CD8-positive, alpha-beta memory T cell (primary cell): ENCODE results near the gene IQSEC1. TPM values are rescaled to one million over a fixed set of nuclear protein-coding genes. Genes with fewer than 3 reads are reported as not detected.

Experiments
- CTCF ChIA-PET: fragments of 350-600 bp; sonication (Branson Sonifier 250); formaldehyde crosslinking; loops from one replicate; lab custom pipeline; 2021; ENCODE audit warnings: antibody characterized with exemption; lab: Charles Lee
- POLR2A ChIA-PET: fragments of 350-600 bp; sonication (Branson Sonifier 250); formaldehyde crosslinking; loops from one replicate; lab custom pipeline; 2021; ENCODE audit warnings: antibody characterized with exemption; lab: Charles Lee
- DNase-seq, 5 donors: peaks; one replicate each; pipeline versions ENCODE4 v3.0.0 to v3.0.0-alpha.2; 2020 to 2022; ENCODE audit warnings: mixed read lengths in 1 of 5
- H3K27ac ChIP-seq: one replicate; pipeline ENCODE4 v1.7.0; 2013; ENCODE audit warnings: low read depth, mild to moderate bottlenecking, low read length, moderate library complexity
- H3K27me3 ChIP-seq: 2 replicates; pipeline ENCODE4 v1.7.0; 2013; ENCODE audit warnings: low read length, mild to moderate bottlenecking; ENCODE audit not compliant: insufficient read depth, poor library complexity, severe bottlenecking
- H3K36me3 ChIP-seq: 2 replicates; pipeline ENCODE4 v1.7.0; 2013; ENCODE audit warnings: mild to moderate bottlenecking, low read length, moderate library complexity; ENCODE audit not compliant: insufficient read depth
- H3K4me1 ChIP-seq: 2 replicates; pipeline ENCODE4 v1.7.0; 2013; ENCODE audit warnings: mild to moderate bottlenecking, low read length, moderate library complexity; ENCODE audit not compliant: insufficient read depth
- H3K4me3 ChIP-seq: 2 replicates; pipeline ENCODE4 v1.7.0; 2013; ENCODE audit warnings: mild to moderate bottlenecking, low read length
- H3K9me3 ChIP-seq: 2 replicates; pipeline ENCODE4 v1.7.0; 2013; ENCODE audit warnings: mild to moderate bottlenecking, low read length
- H3K27ac Mint-ChIP-seq, 8 donors: one replicate each; pipeline ENCODE4 v1.8.0; 2020 to 2021; ENCODE audit warnings: mixed read lengths in 8 of 8, mild to moderate bottlenecking in 6 of 8, inconsistent platforms in 3 of 8, moderate library complexity in 3 of 8
- H3K27me3 Mint-ChIP-seq, 2 donors: one replicate each; pipeline ENCODE4 v1.8.0; 2020 to 2021; ENCODE audit warnings: mixed read lengths in 2 of 2, mild to moderate bottlenecking in 1 of 2, moderate library complexity in 1 of 2
- H3K36me3 Mint-ChIP-seq, 3 donors: one replicate each; pipeline ENCODE4 v1.8.0; 2020 to 2021; ENCODE audit warnings: mixed read lengths in 3 of 3, inconsistent platforms in 1 of 3, mild to moderate bottlenecking in 1 of 3
- H3K4me1 Mint-ChIP-seq, 3 donors: one replicate each; pipeline ENCODE4 v1.8.0; 2020 to 2021; ENCODE audit warnings: mixed read lengths in 3 of 3, inconsistent platforms in 1 of 3, mild to moderate bottlenecking in 1 of 3
- H3K4me3 Mint-ChIP-seq, 7 donors: one replicate each; pipeline ENCODE4 v1.8.0; 2020 to 2021; ENCODE audit warnings: mixed read lengths in 7 of 7, mild to moderate bottlenecking in 6 of 7, moderate library complexity in 4 of 7, inconsistent platforms in 2 of 7
- H3K9me3 Mint-ChIP-seq, 5 donors: one replicate each; pipeline ENCODE4 v1.8.0; 2020 to 2022; ENCODE audit warnings: mixed read lengths in 5 of 5, mild to moderate bottlenecking in 3 of 5, moderate library complexity in 2 of 5, inconsistent platforms in 1 of 5
- polyA plus RNA-seq: library from polyadenylated mRNA; unstranded; fragments of 300-500 nt; fragmentation: Illumina TruSeq; gene quantifications from one replicate; pipeline ENCODE4 v1.2.3, GENCODE V29; 2021
- total RNA-seq, 2 experiments: library from RNA; stranded (reverse); gene quantifications; one replicate each; pipeline ENCODE4 v1.2.3, GENCODE V29; 2021

The IQSEC1 gene
- total and polyA plus RNA-seq, 3 experiments from 2014 or later: 18.5 to 33.7 (median 19.8) TPM

- Histone ChIP-seq H3K27ac (no peak overlapping the region), H3K4me1 (no peaks in the 10 kb centered on the region), H3K9me3 (no peaks in the 10 kb centered on the region), H3K27me3 (no peaks in the 10 kb centered on the region), H3K4me3 (no peak overlapping the region), H3K36me3 (no peaks in the 10 kb centered on the region)
- H3K9me3 Mint-ChIP-seq: no peaks in the 10 kb centered on the region
- CTCF ChIA-PET: no interaction called here
- peak overlapping the region in 1 of 8 donors; percentile 47 for H3K27ac Mint-ChIP-seq
- no peak for DNase-seq
- no peaks in the 10 kb centered on the region for H3K27me3 Mint-ChIP-seq
- no peaks in the 10 kb centered on the region for H3K36me3 Mint-ChIP-seq
- no peak overlapping the region for H3K4me3 Mint-ChIP-seq
- POLR2A ChIA-PET: no interaction called here
- peaks cover 0 to 7% (median 3%) of the 10 kb centered on the region in 3 donors for H3K4me1 Mint-ChIP-seq
These were observed 20.9 kb downstream of the IQSEC1 start for GRCh38 chr3:13052191-13052820.

- ChIA-PET CTCF (no interaction called here), POLR2A (no interaction called here)
- no peak overlapping the region for H3K4me3 Mint-ChIP-seq
- H3K27me3 Mint-ChIP-seq: no peaks in the 10 kb centered on the region
- no peak overlapping the region for H3K27ac ChIP-seq
- no peak overlapping the region for H3K4me3 ChIP-seq
- H3K27ac Mint-ChIP-seq: no peak overlapping the region
- H3K36me3 ChIP-seq: no peaks in the 10 kb centered on the region
- no peaks in the 10 kb centered on the region for H3K9me3 ChIP-seq
- no peak for DNase-seq
- no peaks in the 10 kb centered on the region for H3K9me3 Mint-ChIP-seq
- peaks cover 0 to 9% (median 5%) of the 10 kb centered on the region in 3 donors for H3K4me1 Mint-ChIP-seq
- no peaks in the 10 kb centered on the region for H3K27me3 ChIP-seq
- H3K4me1 ChIP-seq: no peaks in the 10 kb centered on the region
- no peaks in the 10 kb centered on the region for H3K36me3 Mint-ChIP-seq
These were observed 21.6 kb downstream of the IQSEC1 start for GRCh38 chr3:13051581-13051980.

GRCh38 chr3:13051066-13051465, 22.2 kb downstream of the IQSEC1 start:
- Mint-ChIP-seq H3K4me1 (peaks cover 0 to 10% (median 10%) of the 10 kb centered on the region in 3 donors), H3K4me3 (no peak overlapping the region), H3K36me3 (no peaks in the 10 kb centered on the region), H3K27ac (no peak overlapping the region), H3K27me3 (no peaks in the 10 kb centered on the region), H3K9me3 (no peaks in the 10 kb centered on the region)
- no peak overlapping the region for H3K27ac ChIP-seq
- no peaks in the 10 kb centered on the region for H3K36me3 ChIP-seq
- no peak overlapping the region for H3K4me3 ChIP-seq
- no peaks in the 10 kb centered on the region for H3K9me3 ChIP-seq
- ChIA-PET POLR2A (no interaction called here), CTCF (interaction anchor here (1.0 kb wide), 1 partner anchor 41 kb away, joined by 3 read pairs; no protein-coding TSS in a partner anchor)
- no peak for DNase-seq
- H3K27me3 ChIP-seq: no peaks in the 10 kb centered on the region
- H3K4me1 ChIP-seq: no peaks in the 10 kb centered on the region

DNA sequence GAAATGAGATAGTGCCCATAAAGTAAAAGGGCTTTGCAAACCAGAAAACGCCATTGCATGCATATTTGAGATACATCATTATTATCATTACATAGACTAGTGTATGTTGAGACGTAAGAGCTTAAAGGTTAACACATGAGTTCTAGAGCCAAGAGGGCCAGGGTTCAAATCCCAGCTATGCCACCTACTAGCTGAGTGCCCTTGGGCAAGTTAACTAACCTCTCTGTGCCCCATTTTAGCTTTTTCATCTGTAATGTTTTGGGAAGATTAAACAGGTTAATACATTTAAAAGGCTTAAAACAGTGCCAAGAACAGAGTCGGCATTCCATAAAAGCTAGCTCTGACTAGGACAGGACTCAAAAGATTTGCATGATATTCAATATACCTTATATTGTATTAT, 22.8 kb downstream of the IQSEC1 start:
- no peaks in the 10 kb centered on the region for H3K27me3 ChIP-seq
- H3K27ac ChIP-seq: no peak overlapping the region
- ChIA-PET POLR2A (no interaction called here), CTCF (interaction anchor here (1.0 kb wide), 1 partner anchor 41 kb away, joined by 3 read pairs; no protein-coding TSS in a partner anchor)
- Mint-ChIP-seq H3K36me3 (no peaks in the 10 kb centered on the region), H3K9me3 (no peaks in the 10 kb centered on the region), H3K27ac (no peak overlapping the region), H3K4me3 (no peak overlapping the region), H3K27me3 (no peaks in the 10 kb centered on the region), H3K4me1 (peaks cover 0 to 15% (median 10%) of the 10 kb centered on the region in 3 donors)
- no peaks in the 10 kb centered on the region for H3K4me1 ChIP-seq
- no peak for DNase-seq
- no peaks in the 10 kb centered on the region for H3K36me3 ChIP-seq
- no peak overlapping the region for H3K4me3 ChIP-seq
- H3K9me3 ChIP-seq: no peaks in the 10 kb centered on the region

DNA sequence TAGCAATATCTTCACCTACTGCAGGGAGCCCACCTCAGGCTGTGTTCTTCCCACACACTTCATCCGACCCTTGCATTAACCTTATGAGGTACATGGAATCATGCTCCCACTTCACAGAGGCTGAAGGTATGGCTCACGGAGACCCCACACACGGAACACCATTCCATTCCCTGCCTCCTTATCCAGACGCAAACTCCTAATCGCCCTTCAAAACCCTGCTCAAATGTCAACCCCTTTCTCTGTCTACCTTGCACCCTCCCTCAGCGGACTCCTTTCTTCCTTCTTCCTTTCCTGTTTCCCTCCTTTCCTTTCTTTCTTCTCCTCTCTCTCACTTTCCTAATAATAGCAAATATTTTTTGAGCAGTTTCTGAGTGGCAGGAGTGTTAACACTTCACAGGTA, 23.8 kb downstream of the IQSEC1 start:
- H3K4me1 ChIP-seq: no peaks in the 10 kb centered on the region
- H3K4me3 ChIP-seq: no peak overlapping the region
- Mint-ChIP-seq H3K9me3 (no peaks in the 10 kb centered on the region), H3K4me3 (no peak overlapping the region), H3K27ac (peak overlapping the region in 2 of 8 donors; percentile 7 to 23), H3K4me1 (peaks cover 0 to 15% (median 10%) of the 10 kb centered on the region in 3 donors), H3K27me3 (no peaks in the 10 kb centered on the region), H3K36me3 (no peaks in the 10 kb centered on the region)
- no peak overlapping the region for H3K27ac ChIP-seq
- no peaks in the 10 kb centered on the region for H3K36me3 ChIP-seq
- POLR2A ChIA-PET: no interaction called here
- H3K9me3 ChIP-seq: no peaks in the 10 kb centered on the region
- DNase-seq: no peak
- CTCF ChIA-PET: interaction anchor here (1.5 kb wide), 1 partner anchor 65 kb away, joined by 4 read pairs; no protein-coding TSS in a partner anchor
- no peaks in the 10 kb centered on the region for H3K27me3 ChIP-seq

DNA sequence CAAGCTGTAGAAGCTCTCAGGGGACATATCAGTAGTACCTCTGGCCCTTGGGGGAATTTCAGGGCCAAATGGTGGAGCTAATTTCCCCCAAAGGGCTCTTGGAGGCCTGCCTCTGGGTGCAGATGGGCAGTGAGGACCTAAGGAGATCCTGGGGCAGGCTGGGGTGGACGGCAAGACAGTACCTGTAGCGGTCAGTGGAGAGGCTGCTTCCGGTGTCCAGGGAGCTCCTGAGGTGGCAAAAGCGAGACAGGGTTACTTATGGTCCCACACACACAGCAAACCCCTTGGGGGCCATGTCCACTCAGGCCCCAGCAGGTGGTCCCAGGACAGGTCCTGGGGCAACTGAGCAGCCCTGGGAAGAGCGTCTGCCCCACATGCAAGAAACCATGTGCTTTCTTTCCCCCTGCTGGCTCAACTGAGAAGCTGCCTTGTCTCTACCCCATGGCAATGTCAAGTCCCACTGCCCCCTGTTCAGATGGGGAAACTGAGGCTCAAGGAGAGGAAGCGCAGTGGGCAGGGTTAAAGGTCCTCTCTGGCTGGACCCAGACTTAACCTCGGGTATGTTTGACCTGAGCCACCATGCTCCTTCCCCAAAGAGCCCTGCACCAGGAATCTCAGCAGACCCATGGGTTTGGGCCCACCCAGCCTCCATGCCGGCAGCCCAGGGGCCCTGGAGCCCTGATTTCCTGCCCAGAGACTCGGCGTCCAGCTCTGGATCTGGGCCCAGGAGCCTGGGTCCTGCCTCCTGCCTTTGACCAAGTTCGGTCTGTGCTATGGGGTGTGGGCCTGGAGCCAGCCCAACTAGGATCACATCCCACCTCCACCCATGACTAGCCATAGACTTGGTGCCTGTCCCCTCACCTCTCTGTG, 25.7 kb downstream of the IQSEC1 start:
- Mint-ChIP-seq H3K9me3 (no peaks in the 10 kb centered on the region), H3K4me3 (no peak overlapping the region), H3K4me1 (peaks cover 0 to 15% (median 9%) of the 10 kb centered on the region in 3 donors), H3K36me3 (no peaks in the 10 kb centered on the region), H3K27me3 (peaks cover 0 to 2% of the 10 kb centered on the region in 2 donors), H3K27ac (peak overlapping the region in 3 of 8 donors; percentile 11 to 88 (median 12))
- no peak for DNase-seq
- POLR2A ChIA-PET: interaction anchor here (0.6 kb wide), 1 partner anchor 63 kb away, joined by 4 read pairs; no protein-coding TSS in a partner anchor
- CTCF ChIA-PET: interaction anchor here (0.7 to 1.4 kb wide), 4 partner anchors 11 to 206 kb away, joined by 3 to 4 read pairs (median 3); partner anchors contain the start of gene RPL32
- H3K27ac ChIP-seq: no peak overlapping the region
- H3K36me3 ChIP-seq: no peaks in the 10 kb centered on the region
- H3K4me1 ChIP-seq: no peaks in the 10 kb centered on the region
- no peak overlapping the region for H3K4me3 ChIP-seq
- H3K9me3 ChIP-seq: no peaks in the 10 kb centered on the region
- H3K27me3 ChIP-seq: no peaks in the 10 kb centered on the region

GRCh38 chr3:13046569-13047274, 26.5 kb downstream of the IQSEC1 start:
- ChIA-PET CTCF (interaction anchor here (0.7 kb wide), 2 partner anchors 16 to 35 kb away, joined by 3 read pairs; no protein-coding TSS in a partner anchor), POLR2A (interaction anchor here (0.6 kb wide), 1 partner anchor 62 kb away, joined by 4 read pairs; no protein-coding TSS in a partner anchor)
- DNase-seq: no peak
- Histone ChIP-seq H3K27ac (no peak overlapping the region), H3K9me3 (no peaks in the 10 kb centered on the region), H3K4me1 (no peaks in the 10 kb centered on the region), H3K4me3 (no peak overlapping the region), H3K36me3 (no peaks in the 10 kb centered on the region), H3K27me3 (no peaks in the 10 kb centered on the region)
- Mint-ChIP-seq H3K27me3 (peaks cover 0 to 2% of the 10 kb centered on the region in 2 donors), H3K9me3 (no peaks in the 10 kb centered on the region), H3K4me3 (no peak overlapping the region), H3K4me1 (peaks cover 0 to 15% (median 6%) of the 10 kb centered on the region in 3 donors), H3K36me3 (no peaks in the 10 kb centered on the region), H3K27ac (peak overlapping the region in 4 of 8 donors; percentile 27 to 88 (median 50))
